Esophagus muscularis mucosa (tissue), 4 donors: Measurements from ENCODE around the gene MEGF6. TPM values are rescaled to one million over a fixed set of nuclear protein-coding genes. Genes with fewer than 3 reads are reported as not detected.
A peak's percentile ranks its signal among the peaks of the same experiment; 100 is the strongest.

ENCODE experiments used
- DNase-seq: peaks from one replicate; pipeline ENCODE4 v3.0.0-alpha.2; 2017; ENCODE audit errors: extremely low spot score
- H3K27ac ChIP-seq, 4 donors: fragments of 200-600 bp; sonication (generic); replicated peaks in 1 of 4; 1 replicate in 3 of 4; 2 replicates in 1 of 4; pipeline ENCODE4 v1.5.1; 2016 to 2019; ENCODE audit warnings: mild to moderate bottlenecking in 1 of 4
- H3K27me3 ChIP-seq, 4 donors: fragments of 200-600 bp; sonication (generic); one replicate each; pipeline versions ENCODE4 v1.5.1 to v1.6.0; 2016 to 2019
- H3K36me3 ChIP-seq, 4 donors: fragments of 200-600 bp; sonication (generic); one replicate each; pipeline ENCODE4 v1.5.1; 2016 to 2019
- H3K4me1 ChIP-seq, 4 donors: fragments of 200-600 bp; sonication (generic); one replicate each; pipeline ENCODE4 v1.5.1; 2016 to 2019
- H3K4me3 ChIP-seq, 4 donors: fragments of 200-600 bp; sonication (generic); 1 replicate in 2 of 4; 2 replicates in 2 of 4; pipeline ENCODE4 v1.5.1; 2016 to 2019; ENCODE audit warnings: mild to moderate bottlenecking in 4 of 4, moderate library complexity in 1 of 4
- H3K9me3 ChIP-seq, 4 donors: fragments of 200-600 bp; sonication (generic); 1 replicate in 3 of 4; 2 replicates in 1 of 4; pipeline ENCODE4 v1.5.1; 2016 to 2019
- CTCF ChIP-seq, 3 experiments: fragments of 200-600 bp in 2 of 3; fragments of 450-650 bp in 1 of 3; sonication (generic) in 2 of 3; IDR thresholded peaks; one replicate each; pipeline ENCODE4 v1.5.1; 2017 to 2019; ENCODE audit warnings: antibody characterized with exemption in 3 of 3, mild to moderate bottlenecking in 2 of 3, moderate library complexity in 1 of 3
- EP300 ChIP-seq: sonication (generic); formaldehyde crosslinking; IDR thresholded peaks from one replicate; pipeline ENCODE4 v1.6.1; 2017; ENCODE audit warnings: antibody characterized with exemption
- POLR2A ChIP-seq: fragments of 450-650 bp; IDR thresholded peaks from one replicate; pipeline ENCODE4 v1.6.1; 2017; ENCODE audit warnings: antibody characterized with exemption, moderate library complexity, mild to moderate bottlenecking, low read depth
- POLR2AphosphoS5 ChIP-seq, 2 donors: sonication (generic); formaldehyde crosslinking; IDR thresholded peaks; one replicate each; pipeline ENCODE4 v1.6.1; 2017; ENCODE audit warnings: antibody characterized with exemption in 2 of 2
- WGBS: methylation state at CpG from one replicate; pipeline ENCODE4 v1.1.5; 2018; 5-methylcytosine and 5-hydroxymethylcytosine counted together
- intact Hi-C: fragments of 100-400 bp; cut with DNase I; formaldehyde crosslinking; loops from one replicate; pipeline ENCODE4 v1.15.1; 2023
- total RNA-seq, 4 donors: library from RNA; depleted of rRNA; stranded (reverse); fragments of >200 nt; gene quantifications; one replicate each; pipeline versions ENCODE4 v1.1.0 to v1.2.1, GENCODE V29; 2016

MEGF6 gene
- total RNA-seq, 4 donors from 2014 or later, result 9.3 to 18.1 (median 12.7) TPM

- intact Hi-C loops, result no loop called here
- DNase-seq, result no peak
- no peak for TF ChIP-seq EP300
- peak in 2 of 3 experiments; percentile 21 to 33 for TF ChIP-seq CTCF (IDR thresholded peaks at IDR 0.05)
- peaks cover 0 to 80% (median 0%) of the 10 kb centered on the region in 4 donors for H3K27me3 ChIP-seq
- no peak overlapping the region for H3K4me3 ChIP-seq
- WGBS, result 25% methylated on average over 8 of the region's 25 CpGs
- H3K27ac ChIP-seq, result peak overlapping the region in 1 of 4 donors; percentile 4
- H3K9me3 ChIP-seq, result no peaks in the 10 kb centered on the region
- no peaks in the 10 kb centered on the region for H3K36me3 ChIP-seq
- peaks cover 6 to 13% (median 7%) of the 10 kb centered on the region in 4 donors for H3K4me1 ChIP-seq
Measured at GRCh38 chr1:3471356-3472087, 139.8 kb downstream of the MEGF6 start.

- Histone ChIP-seq H3K4me3 (no peak overlapping the region), H3K9me3 (no peaks in the 10 kb centered on the region), H3K36me3 (no peaks in the 10 kb centered on the region), H3K27ac (no peak overlapping the region), H3K27me3 (peaks cover 0 to 73% (median 0%) of the 10 kb centered on the region in 4 donors), H3K4me1 (peaks cover 6 to 13% (median 7%) of the 10 kb centered on the region in 4 donors)
- TF ChIP-seq POLR2AphosphoS5 (IDR thresholded peaks at IDR 0.05) (no peak), CTCF (IDR thresholded peaks at IDR 0.05) (no peak), POLR2A (no peak), EP300 (no peak)
- DNase-seq, result no peak
- 91% methylated on average over 17 of the region's 22 CpGs for WGBS
- intact Hi-C loops, result no loop called here
Measured at GRCh38 chr1:3470650-3471355, 140.5 kb downstream of the MEGF6 start.

GRCh38 chr1:3469849-3470649 is 141.3 kb downstream of the MEGF6 start:
- Histone ChIP-seq H3K36me3 (no peaks in the 10 kb centered on the region), H3K27me3 (peaks cover 0 to 77% (median 0%) of the 10 kb centered on the region in 4 donors), H3K9me3 (no peaks in the 10 kb centered on the region), H3K4me3 (no peak overlapping the region), H3K4me1 (peaks cover 6 to 13% (median 7%) of the 10 kb centered on the region in 4 donors), H3K27ac (no peak overlapping the region)
- DNase-seq, result no peak
- TF ChIP-seq EP300 (no peak), CTCF (IDR thresholded peaks at IDR 0.05) (no peak), POLR2AphosphoS5 (IDR thresholded peaks at IDR 0.05) (no peak), POLR2A (no peak)
- intact Hi-C loops, result no loop called here
- 93% methylated on average over 16 of the region's 17 CpGs for WGBS

- no peak for TF ChIP-seq POLR2A
- TF ChIP-seq EP300, result no peak
- TF ChIP-seq POLR2AphosphoS5 (IDR thresholded peaks at IDR 0.05), result no peak
- no peak for TF ChIP-seq CTCF (IDR thresholded peaks at IDR 0.05)
- intact Hi-C loops, result no loop called here
- H3K9me3 ChIP-seq, result no peaks in the 10 kb centered on the region
- 92% methylated on average over 14 of the region's 31 CpGs for WGBS
- peaks cover 6 to 13% (median 7%) of the 10 kb centered on the region in 4 donors for H3K4me1 ChIP-seq
- peaks cover 0 to 72% (median 0%) of the 10 kb centered on the region in 4 donors for H3K27me3 ChIP-seq
- H3K36me3 ChIP-seq, result no peaks in the 10 kb centered on the region
- no peak for DNase-seq
- H3K4me3 ChIP-seq, result no peak overlapping the region
- H3K27ac ChIP-seq, result no peak overlapping the region
Measured at GRCh38 chr1:3469104-3469848, 142.0 kb downstream of the MEGF6 start.
